GM19467 (cell line): ENCODE data around the gene WDR87.

Source experiments
- ATAC-seq: cut with Tn5 transposase; IDR thresholded peaks from one replicate; pipeline ENCODE4 v1.9.1; 2021; ENCODE audit warnings: mild to moderate bottlenecking, moderate library complexity; ENCODE audit not compliant: unreplicated experiment

Gene WDR87

GRCh38 chr19:37905946-37906868 is at the start of gene WDR87:
Gene WDR87, minus strand, starts transcription at chr19:37906594. Its CDS starts 8,355 bp downstream, at chr19:37898239.
- ATAC-seq = peak; percentile 25

DNA sequence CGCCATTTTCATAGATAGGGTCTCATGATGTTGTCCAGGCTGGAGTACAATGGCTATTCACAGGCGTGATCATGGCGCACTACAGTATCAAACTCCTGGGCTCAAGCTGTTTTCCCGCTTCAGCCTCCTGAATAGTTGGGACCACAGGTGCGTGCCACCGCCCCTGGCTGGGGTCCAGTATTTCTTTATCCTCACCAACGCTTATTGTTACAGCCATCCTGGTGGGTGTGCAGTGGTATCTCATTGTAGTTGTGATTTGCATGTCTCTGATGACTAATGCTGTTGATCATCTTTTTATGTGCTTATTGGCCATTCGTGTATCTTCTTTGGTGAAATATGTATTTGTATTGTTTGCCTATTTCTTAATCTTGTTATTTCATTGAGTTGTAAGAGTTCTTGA is 49.6 kb upstream of the WDR87 start:
- no peak for ATAC-seq

DNA sequence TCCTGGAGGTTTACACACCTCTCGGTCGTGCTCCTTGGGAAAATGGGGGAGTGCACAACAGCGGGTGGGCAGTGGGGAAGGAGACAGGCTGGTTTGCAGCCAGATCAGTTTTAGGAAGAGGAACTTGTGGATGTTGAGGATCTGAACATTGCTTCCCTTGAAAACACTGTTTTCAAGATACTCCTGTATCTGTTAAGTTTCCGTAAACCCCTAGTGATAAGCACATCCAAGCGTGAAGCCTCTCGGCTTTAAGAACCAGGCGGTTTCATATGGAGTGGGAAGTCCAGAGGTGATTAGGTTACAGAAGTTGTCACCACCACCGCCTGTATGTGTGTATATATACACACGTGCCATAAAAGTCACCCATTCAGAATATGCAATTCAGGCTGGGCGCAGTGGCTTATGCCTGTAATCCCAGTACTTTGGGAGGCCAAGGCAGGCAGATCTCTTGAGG is 48.1 kb upstream of the WDR87 start:
- ATAC-seq = no peak

DNA sequence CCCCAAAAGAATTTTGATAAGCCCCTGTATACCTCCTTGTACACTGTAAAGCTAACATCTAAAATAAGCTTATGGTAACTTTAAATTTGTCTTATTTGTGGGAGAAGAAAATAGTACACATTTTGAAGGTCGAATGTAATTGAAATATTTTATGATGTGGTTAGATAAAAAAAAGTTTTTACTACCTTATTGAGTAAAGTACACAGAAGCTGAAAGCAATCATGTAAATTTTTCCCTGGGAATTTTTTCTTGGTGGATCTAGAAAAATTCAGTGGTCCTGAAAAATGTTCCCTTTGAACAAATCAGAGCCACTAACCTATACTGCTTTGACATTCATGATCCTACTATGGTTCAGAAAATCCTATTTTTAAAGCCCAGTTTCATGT is 47.5 kb upstream of the WDR87 start:
- ATAC-seq = no peak

DNA sequence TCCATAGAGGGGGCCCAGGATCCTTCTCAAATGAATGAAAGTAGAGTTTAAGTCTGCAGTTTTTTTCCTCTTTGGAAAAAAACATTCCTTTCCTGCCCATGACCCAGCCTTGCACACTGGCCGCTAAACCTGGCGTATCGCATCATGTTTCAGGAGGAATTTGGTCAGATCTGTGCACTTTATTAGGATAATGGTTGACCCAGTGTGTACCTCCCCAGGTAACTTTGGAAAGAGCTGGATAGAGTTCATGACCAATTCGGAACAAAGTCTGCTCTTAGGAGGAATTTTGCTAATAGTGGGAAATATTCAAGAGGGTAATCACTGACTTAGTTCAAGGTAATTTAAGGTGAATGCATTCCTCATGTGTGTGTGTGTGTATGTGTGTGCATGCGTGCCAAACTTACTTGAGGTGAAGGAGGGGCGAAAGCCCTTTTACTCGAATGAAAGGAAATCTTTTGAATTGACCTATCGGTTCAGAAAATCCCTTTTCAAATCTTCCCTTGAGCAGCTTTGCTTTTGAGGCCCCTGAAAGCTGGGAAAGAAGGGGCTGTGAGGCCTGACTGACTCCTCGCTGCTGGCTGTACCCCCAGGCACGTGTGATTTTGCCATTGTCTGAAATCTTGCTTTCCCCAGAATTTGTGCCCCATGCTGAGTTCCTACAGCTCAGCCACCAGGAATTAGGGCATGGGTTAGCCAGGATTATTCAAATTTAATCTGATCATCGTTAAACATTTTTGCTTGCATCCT is 47.0 kb upstream of the WDR87 start:
- no peak for ATAC-seq

- ATAC-seq = no peak
These were observed 45.4 kb upstream of the WDR87 start for GRCh38 chr19:37951816-37952210.

DNA sequence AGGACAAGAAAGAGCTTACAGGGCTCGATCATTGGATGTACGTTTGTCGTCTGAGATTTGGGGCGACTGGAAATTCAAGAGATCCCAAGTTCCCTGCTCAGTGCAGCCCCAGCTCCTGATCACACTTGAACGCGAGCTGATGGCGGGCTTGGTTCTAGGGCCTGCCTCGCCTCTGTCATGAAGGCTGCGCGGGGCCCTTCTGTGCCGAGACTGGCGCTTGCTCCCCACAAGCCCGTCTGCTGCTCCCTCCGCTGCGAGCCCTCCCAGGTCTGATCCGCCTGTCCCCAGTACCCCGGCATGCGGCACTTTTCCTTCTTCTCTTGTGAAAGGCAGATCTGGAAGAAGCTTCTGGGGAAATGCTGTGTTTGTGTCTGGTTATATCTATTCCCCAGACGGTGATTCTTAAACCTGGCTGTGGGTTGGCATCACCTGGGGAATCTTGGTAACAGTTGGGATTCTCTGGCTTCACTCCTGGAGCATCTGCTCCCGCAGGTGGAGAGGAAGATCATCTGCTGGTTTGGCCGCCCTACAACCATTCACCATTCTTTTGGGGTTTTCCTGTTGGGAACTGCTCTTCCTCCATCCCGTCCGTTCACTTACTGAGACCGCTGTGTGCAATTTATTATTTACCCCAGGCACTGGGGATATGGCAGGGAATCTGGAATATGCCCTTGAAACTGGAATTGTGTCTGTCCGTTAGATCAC is 44.2 kb upstream of the WDR87 start:
- no peak for ATAC-seq

GRCh38 chr19:37948362-37948761 is 42.0 kb upstream of the WDR87 start:
- no peak for ATAC-seq

- ATAC-seq = no peak
These were observed 41.4 kb upstream of the WDR87 start for GRCh38 chr19:37947778-37948177.

DNA sequence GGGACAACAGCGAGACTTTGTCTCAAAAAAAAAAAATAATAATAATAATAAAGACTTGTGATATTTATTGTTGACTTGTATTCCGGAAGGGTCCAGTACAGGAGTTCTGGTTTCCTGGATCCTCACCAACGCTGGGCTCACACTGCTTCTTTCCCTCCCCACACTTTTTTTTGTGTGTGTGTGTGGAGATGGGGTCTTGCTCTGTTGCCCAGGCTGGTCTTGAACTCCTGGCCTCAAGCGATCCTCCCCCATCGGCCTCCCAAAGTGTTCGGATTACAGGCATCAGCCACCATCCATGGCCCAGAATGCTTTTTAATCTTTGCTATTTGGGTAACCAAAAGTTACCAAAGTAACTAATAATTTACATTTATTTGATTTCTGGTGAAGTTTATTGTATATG is 39.7 kb upstream of the WDR87 start:
- ATAC-seq = no peak

- no peak for ATAC-seq
These were observed 37.1 kb upstream of the WDR87 start for GRCh38 chr19:37943480-37943879.

DNA sequence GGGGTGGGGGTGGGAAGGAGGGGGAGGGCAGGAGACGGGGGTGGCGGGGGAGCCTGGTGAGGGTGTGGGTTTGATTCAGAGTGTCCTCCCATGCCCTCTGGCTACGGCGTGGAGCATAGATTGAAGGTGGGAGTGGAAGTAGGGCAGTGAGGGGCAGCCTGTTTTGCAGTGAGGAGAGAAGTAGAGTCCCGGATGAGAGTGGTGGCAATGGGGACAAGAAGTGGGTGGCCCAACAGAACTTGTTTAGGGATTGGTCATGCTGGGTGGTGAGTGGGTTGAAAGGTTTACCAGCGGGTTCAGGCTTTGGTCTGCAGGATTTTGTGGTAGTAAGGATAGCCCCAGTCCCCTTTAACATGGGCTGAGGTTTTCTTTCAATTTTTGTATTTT is 36.1 kb upstream of the WDR87 start:
- no peak for ATAC-seq

DNA sequence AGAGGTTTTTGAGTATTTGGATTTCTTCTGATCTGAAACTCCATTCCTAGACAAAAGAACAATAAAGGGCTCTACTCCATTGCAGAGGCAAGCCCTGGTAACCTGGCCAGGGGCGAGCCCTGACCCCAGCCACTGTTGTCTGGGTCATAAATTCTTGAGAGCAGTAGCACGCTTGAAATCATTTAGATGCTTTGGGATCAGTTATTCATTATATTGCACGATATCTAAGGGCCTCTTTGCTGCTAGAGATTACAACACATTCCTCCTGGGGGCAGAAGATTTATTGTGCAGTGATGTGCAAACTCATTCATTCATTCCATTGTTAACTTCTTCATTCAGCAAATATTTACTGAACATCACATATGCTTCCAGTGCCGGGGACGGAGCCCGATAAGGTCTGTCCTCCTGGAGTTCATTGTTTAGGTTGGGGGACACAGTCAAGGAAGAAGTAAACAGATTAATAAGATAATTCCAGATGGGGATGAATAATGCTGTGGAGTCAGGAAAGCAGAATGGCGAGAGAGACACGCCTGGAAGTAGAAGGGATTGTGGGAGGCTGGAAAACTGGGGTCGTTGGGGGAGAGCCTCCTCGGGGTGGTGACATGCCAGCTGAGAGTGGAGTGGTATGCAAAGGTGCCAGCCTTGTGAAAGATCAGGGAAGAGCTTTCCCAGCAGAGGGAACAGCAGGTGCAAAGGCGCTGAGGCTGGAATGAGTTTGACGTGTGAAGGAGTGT is 35.6 kb upstream of the WDR87 start:
- no peak for ATAC-seq

DNA sequence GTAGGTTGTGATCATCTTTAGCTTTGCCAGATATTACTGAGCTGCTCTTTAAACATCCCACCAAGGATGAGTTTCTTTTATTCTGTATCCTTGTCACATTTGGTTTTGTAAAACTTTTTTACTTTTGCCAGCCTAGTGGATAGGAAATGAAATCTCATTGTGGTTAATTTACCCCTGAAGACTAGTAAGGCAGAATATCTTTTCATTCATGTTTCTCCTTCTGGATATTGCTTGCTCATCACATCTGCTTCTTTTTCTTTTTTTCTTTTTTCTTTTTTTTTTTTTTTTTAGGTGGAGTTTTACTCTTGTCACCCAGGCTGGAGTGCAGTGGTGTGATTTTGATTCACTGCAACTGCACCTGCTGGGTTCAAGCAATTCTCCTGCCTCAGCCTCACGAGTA is 32.0 kb upstream of the WDR87 start:
- ATAC-seq = no peak

GRCh38 chr19:37936886-37937285 is 30.5 kb upstream of the WDR87 start:
- ATAC-seq = no peak

GRCh38 chr19:37936166-37936565 is 29.8 kb upstream of the WDR87 start:
- ATAC-seq = no peak

- ATAC-seq = no peak
These were observed 28.9 kb upstream of the WDR87 start for GRCh38 chr19:37935341-37935740.

DNA sequence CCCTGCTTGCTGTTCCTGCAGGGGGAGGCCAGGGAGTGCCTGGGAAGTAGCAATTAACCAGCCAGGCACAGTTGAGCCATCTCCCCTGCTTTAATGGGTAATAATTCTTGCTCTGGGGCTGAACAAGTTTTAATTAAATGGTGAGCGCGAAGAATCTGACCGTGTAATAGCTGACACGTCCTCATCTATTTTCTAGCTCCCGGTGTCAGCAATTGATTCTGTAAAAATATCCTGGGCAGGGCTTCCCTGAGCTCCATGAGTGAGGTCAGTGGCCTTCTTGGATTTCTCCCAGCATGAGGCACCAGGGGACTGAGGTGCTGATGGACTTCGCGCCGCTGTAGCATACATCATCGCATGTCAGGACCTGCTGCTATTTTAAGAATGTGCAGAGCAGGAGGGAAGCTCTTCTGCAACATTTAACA is 27.6 kb upstream of the WDR87 start:
- no peak for ATAC-seq

- no peak for ATAC-seq
These were observed 26.9 kb upstream of the WDR87 start for GRCh38 chr19:37932985-37933936.
